ENCODE results near the gene FAIM2.

The FAIM2 gene

DNA sequence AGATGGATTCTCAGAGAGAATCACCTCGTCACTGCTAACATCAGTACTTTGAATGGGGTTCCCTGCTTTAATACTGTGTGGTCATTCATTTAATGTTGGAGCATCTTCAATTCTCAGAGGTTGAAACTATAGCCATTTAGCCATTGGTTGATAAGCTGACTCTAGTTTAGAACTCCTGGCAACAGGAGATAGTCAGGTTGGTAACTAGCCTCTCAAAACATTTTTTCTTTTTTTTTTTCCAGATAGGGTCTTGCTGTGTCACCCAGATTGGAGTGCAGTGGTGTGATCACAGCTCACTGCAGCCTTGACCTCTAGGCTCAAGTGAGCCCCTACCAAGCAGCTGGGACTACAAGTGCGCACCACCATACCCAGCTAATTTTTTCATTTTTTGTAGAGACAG is 72.0 kb downstream of the FAIM2 start:
- TF ChIP-seq, protein P1, sequence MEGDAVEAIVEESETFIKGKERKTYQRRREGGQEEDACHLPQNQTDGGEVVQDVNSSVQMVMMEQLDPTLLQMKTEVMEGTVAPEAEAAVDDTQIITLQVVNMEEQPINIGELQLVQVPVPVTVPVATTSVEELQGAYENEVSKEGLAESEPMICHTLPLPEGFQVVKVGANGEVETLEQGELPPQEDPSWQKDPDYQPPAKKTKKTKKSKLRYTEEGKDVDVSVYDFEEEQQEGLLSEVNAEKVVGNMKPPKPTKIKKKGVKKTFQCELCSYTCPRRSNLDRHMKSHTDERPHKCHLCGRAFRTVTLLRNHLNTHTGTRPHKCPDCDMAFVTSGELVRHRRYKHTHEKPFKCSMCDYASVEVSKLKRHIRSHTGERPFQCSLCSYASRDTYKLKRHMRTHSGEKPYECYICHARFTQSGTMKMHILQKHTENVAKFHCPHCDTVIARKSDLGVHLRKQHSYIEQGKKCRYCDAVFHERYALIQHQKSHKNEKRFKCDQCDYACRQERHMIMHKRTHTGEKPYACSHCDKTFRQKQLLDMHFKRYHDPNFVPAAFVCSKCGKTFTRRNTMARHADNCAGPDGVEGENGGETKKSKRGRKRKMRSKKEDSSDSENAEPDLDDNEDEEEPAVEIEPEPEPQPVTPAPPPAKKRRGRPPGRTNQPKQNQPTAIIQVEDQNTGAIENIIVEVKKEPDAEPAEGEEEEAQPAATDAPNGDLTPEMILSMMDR (conservative IDR thresholded peaks at IDR 0.05), result no peak
- no peak for TF ChIP-seq ZFX (IDR thresholded peaks at IDR 0.05)

DNA sequence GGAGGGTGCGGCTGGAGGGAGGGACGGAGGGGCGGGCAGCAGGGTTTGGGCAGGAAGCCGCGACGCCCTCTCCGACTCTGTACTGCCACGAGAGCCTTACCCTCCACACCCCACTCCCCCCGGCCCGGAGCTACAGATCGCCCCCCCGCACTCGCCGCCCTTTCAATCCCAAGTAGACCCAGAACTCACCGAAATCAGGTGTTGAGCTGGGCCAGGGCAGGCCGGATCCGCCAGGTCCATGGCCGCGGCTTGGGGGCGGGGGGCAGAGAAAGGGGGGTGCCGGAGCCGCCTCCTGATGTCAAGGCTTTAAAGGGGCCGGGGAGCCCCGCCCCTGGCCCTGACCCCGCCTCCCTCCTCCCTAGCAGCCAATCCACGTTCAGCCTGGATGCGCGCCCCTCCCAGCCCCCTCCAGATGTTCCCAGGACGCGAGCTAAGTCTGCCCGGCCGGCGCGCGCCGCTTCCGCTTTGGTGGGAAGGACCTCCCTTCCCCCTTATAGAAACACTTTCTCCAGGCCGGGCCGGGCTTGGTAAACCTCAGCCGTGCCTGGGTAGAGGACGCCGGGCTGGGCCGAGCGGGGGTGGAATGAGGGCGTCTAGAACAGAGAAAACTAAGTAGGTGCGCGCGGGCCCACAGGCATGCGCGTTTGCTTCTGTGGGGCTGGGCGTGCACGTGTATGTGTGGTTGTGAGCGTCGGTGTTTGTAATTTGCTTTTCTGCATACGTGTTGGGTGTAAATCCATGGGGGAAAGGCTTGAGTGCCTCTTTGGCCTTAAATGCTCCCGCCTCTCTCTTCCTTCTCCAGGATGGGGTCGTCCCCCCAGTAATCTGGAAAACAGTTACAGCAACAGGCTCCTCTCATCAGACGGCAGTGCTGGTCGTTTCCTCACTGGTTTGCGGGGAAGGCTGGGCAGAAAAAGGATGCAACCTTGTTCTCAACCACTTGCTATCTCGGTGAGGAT is 75.3 kb downstream of the FAIM2 start, which contains the start of gene NCKAP5L:
Gene NCKAP5L (minus strand): TSS at position 281 of the 959 bp plus-strand sequence. CDS start 24,369 bp downstream, outside the sequence.
- TF ChIP-seq, protein P1 (conservative IDR thresholded peaks at IDR 0.05), result no peak
- no peak for TF ChIP-seq ZFX (IDR thresholded peaks at IDR 0.05)
- peak within 1 kb of the TSS; percentile 33 for H3K27ac ChIP-seq

More for the DNA sequence above, 72.0 kb downstream of the FAIM2 start:
- H3K27ac ChIP-seq, result no peak overlapping the region

DNA sequence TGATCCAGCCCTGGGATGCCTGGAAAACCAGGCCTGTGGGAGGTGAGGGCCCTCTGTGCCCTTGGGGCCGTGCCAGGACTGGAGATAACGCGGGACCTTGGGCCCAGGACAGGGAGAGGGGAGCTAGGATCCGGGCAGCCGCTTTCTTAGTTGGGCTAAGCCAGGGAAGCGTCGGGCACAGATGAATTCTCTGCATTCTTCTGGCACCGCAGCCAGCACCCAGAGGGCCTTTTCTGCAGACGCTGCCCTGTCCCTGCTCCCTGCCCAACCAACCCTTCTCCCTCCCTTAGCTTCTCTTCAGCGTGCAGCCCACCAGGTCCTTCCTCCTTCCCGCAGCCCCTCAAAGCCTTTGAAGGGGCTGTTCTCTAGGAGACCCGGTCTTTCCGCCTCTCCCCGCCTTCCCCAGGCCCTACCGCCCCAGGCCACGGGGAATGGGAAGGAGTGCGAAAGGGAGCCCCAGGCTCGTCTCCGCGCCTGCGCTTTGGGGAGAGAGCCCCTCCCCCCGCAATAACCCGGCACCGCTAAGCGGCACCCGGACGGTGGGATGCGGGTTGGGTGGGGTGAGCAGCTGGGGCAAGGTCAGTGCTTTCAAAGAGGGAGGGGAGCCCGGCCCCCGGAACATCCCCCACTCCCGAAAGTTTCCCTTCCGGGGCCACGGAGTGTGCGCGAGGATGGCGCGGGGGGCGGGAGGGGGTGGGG is 76.2 kb downstream of the FAIM2 start:
- TF ChIP-seq, protein P1 (conservative IDR thresholded peaks at IDR 0.05), result no peak
- no peak for TF ChIP-seq ZFX (IDR thresholded peaks at IDR 0.05)
- no peak overlapping the region for H3K27ac ChIP-seq

DNA sequence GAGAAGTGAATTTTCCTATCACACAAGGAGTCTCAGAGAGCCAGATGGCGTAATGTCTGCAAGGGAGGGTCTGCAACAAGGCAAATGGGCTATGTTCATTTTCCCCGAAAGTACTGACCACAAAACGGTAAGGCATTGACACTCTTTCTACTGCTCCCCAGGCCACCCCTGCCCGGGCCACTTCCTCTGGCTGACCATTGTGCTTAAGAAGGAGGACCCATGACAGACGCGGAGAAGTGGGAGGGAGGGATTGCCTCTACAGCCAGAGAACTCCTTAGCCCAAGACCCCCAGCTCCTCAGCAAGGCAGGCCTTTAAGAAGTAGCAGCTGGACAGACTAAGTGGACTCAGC is 76.7 kb downstream of the FAIM2 start:
- H3K27ac ChIP-seq, result no peak overlapping the region
- TF ChIP-seq, protein P1 (conservative IDR thresholded peaks at IDR 0.05), result no peak
- TF ChIP-seq ZFX (IDR thresholded peaks at IDR 0.05), result no peak

DNA sequence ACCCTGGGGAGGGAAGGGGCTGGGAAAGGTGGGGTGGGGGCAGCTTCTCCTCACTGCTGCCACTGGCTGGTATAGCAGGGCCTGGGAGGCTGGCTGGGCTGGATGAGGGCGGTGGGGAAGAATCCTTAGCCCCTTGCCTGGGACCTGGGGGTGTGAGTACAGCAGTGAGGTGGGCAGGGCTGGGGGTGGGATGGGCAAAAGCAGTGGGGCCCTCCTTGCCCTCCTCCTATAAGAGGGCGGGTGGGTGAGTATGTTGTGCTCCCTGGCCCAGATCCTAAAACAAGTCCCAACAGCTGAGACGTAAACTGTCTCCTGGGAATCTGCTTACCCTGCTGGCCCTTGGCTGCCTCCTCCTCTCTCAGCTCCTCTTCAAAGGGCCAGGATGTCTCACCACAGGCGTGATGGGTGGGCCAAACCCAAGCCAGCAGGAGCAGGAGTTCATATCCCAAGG is 77.7 kb downstream of the FAIM2 start:
- H3K27ac ChIP-seq, result no peak overlapping the region
- no peak for TF ChIP-seq ZFX (IDR thresholded peaks at IDR 0.05)
- TF ChIP-seq, protein P1 (conservative IDR thresholded peaks at IDR 0.05), result no peak

DNA sequence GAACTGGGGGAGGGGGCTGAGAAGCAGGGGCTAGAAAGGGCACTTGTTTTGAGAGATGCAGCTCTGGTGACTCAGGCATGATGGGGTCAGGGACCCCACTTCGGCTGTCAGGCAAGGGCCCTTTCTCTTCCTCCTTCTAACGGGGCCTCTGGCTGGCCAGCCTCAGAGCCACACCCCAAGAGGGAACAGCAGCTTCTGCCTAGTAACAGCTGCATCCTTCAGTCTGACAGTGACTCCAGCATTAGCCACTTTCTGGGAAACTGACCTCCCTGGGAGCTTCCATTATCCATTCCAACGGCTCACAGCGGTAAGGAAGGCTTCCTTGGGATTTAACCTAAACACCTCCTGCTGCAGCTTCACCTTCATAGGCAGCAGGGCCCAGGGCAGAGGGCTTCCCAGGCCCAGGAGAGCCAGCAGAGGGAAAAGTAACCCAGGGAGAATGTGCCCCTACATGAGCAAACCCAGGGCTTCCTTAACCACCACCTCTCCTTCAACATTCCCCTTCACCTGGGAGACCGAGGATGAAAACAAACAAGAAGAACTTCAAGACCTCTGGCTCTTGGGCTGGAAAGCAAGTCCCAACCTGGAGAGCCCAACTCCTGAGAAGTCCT is 78.2 kb downstream of the FAIM2 start:
- H3K27ac ChIP-seq, result no peak overlapping the region
- no peak for TF ChIP-seq ZFX (IDR thresholded peaks at IDR 0.05)
- TF ChIP-seq, protein P1 (conservative IDR thresholded peaks at IDR 0.05), result no peak

Data from C4-2B (cell line).